Suprapubic skin (tissue), 4 donors: ENCODE measurements around the gene CPSF7.

Experiments used
- EP300 ChIP-seq: sonication (generic); formaldehyde crosslinking; IDR thresholded peaks from one replicate; pipeline ENCODE4 v1.6.1; 2017; ENCODE audit warnings: antibody characterized with exemption
- POLR2AphosphoS5 ChIP-seq, 3 donors: sonication (generic); formaldehyde crosslinking; IDR thresholded peaks; one replicate each; pipeline ENCODE4 v1.6.1; 2017; ENCODE audit warnings: antibody characterized with exemption in 3 of 3
- TF ChIP-seq, protein P1 (sequence below), 2 donors: fragments of 200-600 bp in 1 of 2; fragments of 450-650 bp in 1 of 2; sonication (generic) in 1 of 2; IDR thresholded peaks; one replicate each; pipeline ENCODE4 v1.5.1; 2016 to 2019; ENCODE audit warnings: antibody characterized with exemption in 2 of 2, mild to moderate bottlenecking in 1 of 2, moderate library complexity in 1 of 2

DNA sequence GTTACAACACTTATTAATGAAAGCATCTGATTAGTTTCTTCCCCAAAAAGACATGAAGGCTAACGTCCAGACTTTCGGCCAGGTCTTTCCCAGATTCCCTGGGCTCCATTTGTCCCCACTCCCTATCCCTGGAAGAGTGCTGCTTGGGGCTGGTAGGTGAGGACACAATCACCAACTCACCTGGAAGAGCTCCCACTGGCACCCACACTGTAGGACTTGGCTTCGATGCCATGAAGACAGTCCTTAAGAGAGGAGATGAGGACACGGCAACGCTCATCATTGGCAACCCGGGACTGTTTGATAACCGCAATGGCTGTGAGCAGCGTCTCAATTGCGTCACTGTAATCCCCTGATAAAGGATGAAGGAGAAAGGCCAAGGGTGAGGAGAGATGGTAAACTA, 18.2 kb downstream of the CPSF7 start:
- TF ChIP-seq, protein P1, sequence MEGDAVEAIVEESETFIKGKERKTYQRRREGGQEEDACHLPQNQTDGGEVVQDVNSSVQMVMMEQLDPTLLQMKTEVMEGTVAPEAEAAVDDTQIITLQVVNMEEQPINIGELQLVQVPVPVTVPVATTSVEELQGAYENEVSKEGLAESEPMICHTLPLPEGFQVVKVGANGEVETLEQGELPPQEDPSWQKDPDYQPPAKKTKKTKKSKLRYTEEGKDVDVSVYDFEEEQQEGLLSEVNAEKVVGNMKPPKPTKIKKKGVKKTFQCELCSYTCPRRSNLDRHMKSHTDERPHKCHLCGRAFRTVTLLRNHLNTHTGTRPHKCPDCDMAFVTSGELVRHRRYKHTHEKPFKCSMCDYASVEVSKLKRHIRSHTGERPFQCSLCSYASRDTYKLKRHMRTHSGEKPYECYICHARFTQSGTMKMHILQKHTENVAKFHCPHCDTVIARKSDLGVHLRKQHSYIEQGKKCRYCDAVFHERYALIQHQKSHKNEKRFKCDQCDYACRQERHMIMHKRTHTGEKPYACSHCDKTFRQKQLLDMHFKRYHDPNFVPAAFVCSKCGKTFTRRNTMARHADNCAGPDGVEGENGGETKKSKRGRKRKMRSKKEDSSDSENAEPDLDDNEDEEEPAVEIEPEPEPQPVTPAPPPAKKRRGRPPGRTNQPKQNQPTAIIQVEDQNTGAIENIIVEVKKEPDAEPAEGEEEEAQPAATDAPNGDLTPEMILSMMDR (IDR thresholded peaks at IDR 0.05): no peak
- no peak for TF ChIP-seq EP300
- TF ChIP-seq POLR2AphosphoS5 (IDR thresholded peaks at IDR 0.05): no peak
